ENCODE measurements around the gene PDGFD.

DNA sequence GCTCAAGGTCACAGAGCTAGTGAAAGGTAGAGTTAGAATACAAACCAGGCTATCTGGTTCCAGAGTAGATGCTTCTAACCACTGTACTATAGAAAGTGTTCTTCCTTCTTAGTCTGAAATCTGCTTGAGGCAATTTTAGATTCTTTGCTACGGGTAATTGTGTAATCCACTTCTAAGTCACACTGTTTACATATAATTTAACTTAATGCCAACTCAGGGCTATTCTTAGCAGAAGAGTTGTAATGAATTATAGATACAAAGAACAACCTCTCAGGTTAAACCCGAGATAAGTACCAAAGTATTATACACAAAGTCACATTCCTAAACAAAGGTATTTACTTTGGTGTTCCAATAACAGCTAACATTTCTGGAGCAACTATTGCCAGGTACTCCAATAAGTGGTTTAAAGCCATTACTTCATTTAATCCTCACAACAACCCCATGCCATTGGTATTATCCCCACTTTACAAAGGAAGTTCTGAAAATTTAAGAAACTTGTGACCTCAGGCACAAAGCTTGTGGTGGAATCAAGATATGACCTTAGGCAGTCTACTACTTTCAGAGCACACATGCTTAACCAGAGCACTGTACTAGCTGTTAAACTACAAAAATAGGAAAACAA, 158.6 kb downstream of the PDGFD start:
- no peak for TF ChIP-seq EZH2 (IDR thresholded peaks at IDR 0.05; ENCODE audit: borderline replicate concordance, insufficient read depth, low read depth, low read length, poor library complexity, severe bottlenecking)
- TF ChIP-seq, protein P1, sequence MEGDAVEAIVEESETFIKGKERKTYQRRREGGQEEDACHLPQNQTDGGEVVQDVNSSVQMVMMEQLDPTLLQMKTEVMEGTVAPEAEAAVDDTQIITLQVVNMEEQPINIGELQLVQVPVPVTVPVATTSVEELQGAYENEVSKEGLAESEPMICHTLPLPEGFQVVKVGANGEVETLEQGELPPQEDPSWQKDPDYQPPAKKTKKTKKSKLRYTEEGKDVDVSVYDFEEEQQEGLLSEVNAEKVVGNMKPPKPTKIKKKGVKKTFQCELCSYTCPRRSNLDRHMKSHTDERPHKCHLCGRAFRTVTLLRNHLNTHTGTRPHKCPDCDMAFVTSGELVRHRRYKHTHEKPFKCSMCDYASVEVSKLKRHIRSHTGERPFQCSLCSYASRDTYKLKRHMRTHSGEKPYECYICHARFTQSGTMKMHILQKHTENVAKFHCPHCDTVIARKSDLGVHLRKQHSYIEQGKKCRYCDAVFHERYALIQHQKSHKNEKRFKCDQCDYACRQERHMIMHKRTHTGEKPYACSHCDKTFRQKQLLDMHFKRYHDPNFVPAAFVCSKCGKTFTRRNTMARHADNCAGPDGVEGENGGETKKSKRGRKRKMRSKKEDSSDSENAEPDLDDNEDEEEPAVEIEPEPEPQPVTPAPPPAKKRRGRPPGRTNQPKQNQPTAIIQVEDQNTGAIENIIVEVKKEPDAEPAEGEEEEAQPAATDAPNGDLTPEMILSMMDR (IDR thresholded peaks at IDR 0.05): no peak

Measured in B cell (primary cell).